ENCODE results near the gene FAM13C.

Gene FAM13C

GRCh38 chr10:59331661-59332060, 30.7 kb downstream of the FAM13C start:
- TF ChIP-seq EP300 (IDR thresholded peaks at IDR 0.05; ENCODE audit: borderline replicate concordance) = no peak

- no peak for TF ChIP-seq USF1 (IDR thresholded peaks at IDR 0.05)
- no peak for TF ChIP-seq CEBPB (IDR thresholded peaks at IDR 0.05)
- no peak for TF ChIP-seq EGR1 (IDR thresholded peaks at IDR 0.05)
- TF ChIP-seq FOXM1 (IDR thresholded peaks at IDR 0.05; ENCODE audit: borderline replicate concordance, low read depth) = no peak
- TF ChIP-seq REST (IDR thresholded peaks at IDR 0.05; ENCODE audit: low read depth) = no peak
- no peak for TF ChIP-seq CREB1 (IDR thresholded peaks at IDR 0.05; ENCODE audit: low read depth)
- no peak for TF ChIP-seq EP300 (IDR thresholded peaks at IDR 0.05; ENCODE audit: borderline replicate concordance)
- no peak for TF ChIP-seq ZBTB7A (IDR thresholded peaks at IDR 0.05; ENCODE audit: low read depth)
- no peak for TF ChIP-seq RAD21 (IDR thresholded peaks at IDR 0.05; ENCODE audit: low read depth)
- TF ChIP-seq TCF12 (IDR thresholded peaks at IDR 0.05; ENCODE audit: low read depth) = no peak
- TF ChIP-seq TAF1 (IDR thresholded peaks at IDR 0.05; ENCODE audit: low read depth) = no peak
- no peak for TF ChIP-seq NFIC (IDR thresholded peaks at IDR 0.05)
- TF ChIP-seq MAX (IDR thresholded peaks at IDR 0.05) = no peak
- no peak for TF ChIP-seq TEAD4 (IDR thresholded peaks at IDR 0.05)
- TF ChIP-seq YY1 (IDR thresholded peaks at IDR 0.05; ENCODE audit: low read depth) = no peak
Measured at GRCh38 chr10:59325116-59325515, 37.2 kb downstream of the FAM13C start.

- TF ChIP-seq ZBTB7A (IDR thresholded peaks at IDR 0.05; ENCODE audit: low read depth) (no peak), RAD21 (IDR thresholded peaks at IDR 0.05; ENCODE audit: low read depth) (no peak), TAF1 (IDR thresholded peaks at IDR 0.05; ENCODE audit: low read depth) (no peak), EP300 (IDR thresholded peaks at IDR 0.05; ENCODE audit: borderline replicate concordance) (no peak)
Measured at GRCh38 chr10:59324597-59324996, 37.8 kb downstream of the FAM13C start.

GRCh38 chr10:59323831-59324401, 38.4 kb downstream of the FAM13C start:
- TF ChIP-seq USF1 (IDR thresholded peaks at IDR 0.05) (no peak), NFIC (IDR thresholded peaks at IDR 0.05) (no peak), FOXM1 (IDR thresholded peaks at IDR 0.05; ENCODE audit: borderline replicate concordance, low read depth) (no peak), TAF1 (IDR thresholded peaks at IDR 0.05; ENCODE audit: low read depth) (no peak), REST (IDR thresholded peaks at IDR 0.05; ENCODE audit: low read depth) (no peak), EGR1 (IDR thresholded peaks at IDR 0.05) (no peak), ZBTB7A (IDR thresholded peaks at IDR 0.05; ENCODE audit: low read depth) (no peak), CEBPB (IDR thresholded peaks at IDR 0.05) (no peak), TCF12 (IDR thresholded peaks at IDR 0.05; ENCODE audit: low read depth) (no peak), YY1 (IDR thresholded peaks at IDR 0.05; ENCODE audit: low read depth) (no peak), TEAD4 (IDR thresholded peaks at IDR 0.05) (no peak)

- TF ChIP-seq REST (IDR thresholded peaks at IDR 0.05; ENCODE audit: low read depth) = no peak
- TF ChIP-seq YY1 (IDR thresholded peaks at IDR 0.05; ENCODE audit: low read depth) = no peak
- TF ChIP-seq CREB1 (IDR thresholded peaks at IDR 0.05; ENCODE audit: low read depth) = no peak
- no peak for TF ChIP-seq FOXM1 (IDR thresholded peaks at IDR 0.05; ENCODE audit: borderline replicate concordance, low read depth)
- TF ChIP-seq RAD21 (IDR thresholded peaks at IDR 0.05; ENCODE audit: low read depth) = no peak
- TF ChIP-seq TAF1 (IDR thresholded peaks at IDR 0.05; ENCODE audit: low read depth) = no peak
- no peak for TF ChIP-seq MAX (IDR thresholded peaks at IDR 0.05)
- TF ChIP-seq EGR1 (IDR thresholded peaks at IDR 0.05) = no peak
- TF ChIP-seq CEBPB (IDR thresholded peaks at IDR 0.05) = no peak
- TF ChIP-seq NFIC (IDR thresholded peaks at IDR 0.05) = no peak
- no peak for TF ChIP-seq TEAD4 (IDR thresholded peaks at IDR 0.05)
- no peak for TF ChIP-seq TCF12 (IDR thresholded peaks at IDR 0.05; ENCODE audit: low read depth)
- no peak for TF ChIP-seq EP300 (IDR thresholded peaks at IDR 0.05; ENCODE audit: borderline replicate concordance)
Measured at GRCh38 chr10:59323036-59323459, 39.3 kb downstream of the FAM13C start.

Data from Ishikawa (cell line).